ENCODE data around the gene DPPA3. TPM values are rescaled to one million over a fixed set of nuclear protein-coding genes. Genes with fewer than 3 reads are reported as not detected.
"Not testable (repeated sequence)": the region's sequence is repeated elsewhere in the genome, so short reads cannot be mapped to it uniquely, and the experiment has no call there.

The DPPA3 gene
- not detected for total RNA-seq

DNA sequence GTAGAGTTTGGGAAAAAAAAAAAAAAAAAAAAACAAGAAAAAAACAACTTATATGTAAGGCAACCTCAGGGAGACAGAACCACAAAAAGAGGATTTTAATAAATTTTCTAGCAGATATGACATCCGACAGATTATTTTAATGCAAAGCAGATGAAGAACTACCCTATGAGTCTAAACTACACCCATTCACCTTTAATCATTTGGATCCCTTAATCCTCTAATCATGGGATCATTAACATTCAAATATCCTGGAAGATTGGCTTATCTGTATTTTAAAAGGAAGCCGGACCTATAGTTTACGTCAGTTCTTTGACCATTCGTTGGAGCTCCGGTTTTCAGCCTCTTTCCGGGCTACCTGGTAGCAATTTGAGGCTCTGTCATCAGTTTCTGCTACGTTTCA, at the start of gene DPPA3:
Gene DPPA3 (plus strand): TSS at position 301 of the 400 bp plus-strand sequence. CDS start 138 bp downstream, outside the sequence.
- Mint-ChIP-seq H3K4me1 (no peaks in the 10 kb centered on the region), H3K27ac (no peak within 1 kb of the TSS), H3K36me3 (no peaks in the 10 kb centered on the region), H3K4me3 (no peak within 1 kb of the TSS), H3K9me3 (no peaks in the 10 kb centered on the region), H3K27me3 (no peaks in the 10 kb centered on the region)
- no peak for DNase-seq

DNA sequence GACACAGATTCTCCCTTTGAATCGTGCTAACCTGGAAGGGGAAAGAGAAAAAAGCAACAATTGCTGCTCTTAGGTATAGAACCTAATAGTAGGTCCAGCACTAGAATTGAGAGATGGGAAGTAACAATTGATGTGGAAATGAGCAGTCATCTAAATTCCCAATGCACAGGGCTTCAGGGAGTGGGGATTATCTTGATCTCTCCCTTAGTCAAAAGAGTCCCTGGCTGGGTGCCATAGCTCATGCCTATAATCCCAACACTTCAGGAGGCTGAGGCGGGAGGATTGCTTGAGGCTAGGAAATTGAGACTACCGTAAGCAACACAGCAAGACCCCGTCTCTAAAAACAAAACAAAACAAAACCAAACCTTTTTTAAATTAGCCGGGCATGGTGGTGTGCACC, 49.5 kb upstream of the DPPA3 start:
- Mint-ChIP-seq H3K36me3 (no peaks in the 10 kb centered on the region), H3K4me1 (no peaks in the 10 kb centered on the region), H3K9me3 (no peaks in the 10 kb centered on the region), H3K4me3 (no peak overlapping the region), H3K27me3 (no peaks in the 10 kb centered on the region), H3K27ac (no peak overlapping the region)
- DNase-seq: no peak

- no peaks in the 10 kb centered on the region for H3K36me3 Mint-ChIP-seq
- no peak overlapping the region for H3K27ac Mint-ChIP-seq
- no peak for DNase-seq
- no peaks in the 10 kb centered on the region for H3K4me1 Mint-ChIP-seq
- no peaks in the 10 kb centered on the region for H3K27me3 Mint-ChIP-seq
- no peaks in the 10 kb centered on the region for H3K9me3 Mint-ChIP-seq
- no peak overlapping the region for H3K4me3 Mint-ChIP-seq
Observed at GRCh38 chr12:7666595-7666994, 44.6 kb upstream of the DPPA3 start.

GRCh38 chr12:7667125-7667524, 44.1 kb upstream of the DPPA3 start:
- Mint-ChIP-seq H3K27me3 (no peaks in the 10 kb centered on the region), H3K27ac (no peak overlapping the region), H3K4me3 (no peak overlapping the region), H3K36me3 (no peaks in the 10 kb centered on the region), H3K9me3 (no peaks in the 10 kb centered on the region), H3K4me1 (no peaks in the 10 kb centered on the region)
- DNase-seq: no peak

- H3K4me1 Mint-ChIP-seq: no peaks in the 10 kb centered on the region
- no peak overlapping the region for H3K4me3 Mint-ChIP-seq
- H3K36me3 Mint-ChIP-seq: no peaks in the 10 kb centered on the region
- H3K27ac Mint-ChIP-seq: no peak overlapping the region
- no peaks in the 10 kb centered on the region for H3K9me3 Mint-ChIP-seq
- DNase-seq: no peak
- H3K27me3 Mint-ChIP-seq: no peaks in the 10 kb centered on the region
Observed at GRCh38 chr12:7668171-7668570, 43.1 kb upstream of the DPPA3 start.

GRCh38 chr12:7675455-7675854, 35.8 kb upstream of the DPPA3 start:
- not testable (repeated sequence) for DNase-seq, H3K27ac Mint-ChIP-seq, H3K9me3 Mint-ChIP-seq, H3K36me3 Mint-ChIP-seq, H3K4me1 Mint-ChIP-seq, H3K27me3 Mint-ChIP-seq, H3K4me3 Mint-ChIP-seq

DNA sequence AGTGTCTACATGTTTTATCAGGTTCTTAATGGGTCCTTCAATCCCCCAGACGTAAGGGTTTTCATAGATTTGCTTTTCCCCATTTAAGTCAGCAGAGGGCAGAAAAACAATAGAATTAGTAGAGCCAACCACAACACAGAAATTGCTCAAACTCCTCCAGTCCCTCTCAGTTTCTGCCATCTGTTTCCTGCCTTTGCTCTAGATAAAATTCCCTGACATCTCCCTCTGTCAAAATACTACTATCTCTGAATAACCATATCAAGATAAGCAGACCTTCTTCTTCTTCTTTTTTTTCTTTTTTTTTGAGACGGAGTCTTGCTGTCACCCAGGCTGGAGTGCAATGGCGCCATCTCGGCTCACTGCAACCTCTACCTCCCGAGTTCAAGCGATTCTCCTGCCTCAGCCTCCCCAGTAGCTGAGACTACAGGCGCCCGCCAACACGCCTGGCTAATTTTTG, 33.8 kb upstream of the DPPA3 start:
- not testable (repeated sequence) for DNase-seq, H3K4me1 Mint-ChIP-seq, H3K36me3 Mint-ChIP-seq, H3K27me3 Mint-ChIP-seq, H3K9me3 Mint-ChIP-seq, H3K27ac Mint-ChIP-seq
- H3K4me3 Mint-ChIP-seq: peak overlapping the region; percentile 54

GRCh38 chr12:7678744-7679143, 32.5 kb upstream of the DPPA3 start:
- no peak overlapping the region for H3K4me3 Mint-ChIP-seq
- peaks cover 3% of the 10 kb centered on the region for H3K4me1 Mint-ChIP-seq
- no peaks in the 10 kb centered on the region for H3K36me3 Mint-ChIP-seq
- no peaks in the 10 kb centered on the region for H3K9me3 Mint-ChIP-seq
- DNase-seq: no peak
- peaks cover 5% of the 10 kb centered on the region for H3K27me3 Mint-ChIP-seq
- no peak overlapping the region for H3K27ac Mint-ChIP-seq

DNA sequence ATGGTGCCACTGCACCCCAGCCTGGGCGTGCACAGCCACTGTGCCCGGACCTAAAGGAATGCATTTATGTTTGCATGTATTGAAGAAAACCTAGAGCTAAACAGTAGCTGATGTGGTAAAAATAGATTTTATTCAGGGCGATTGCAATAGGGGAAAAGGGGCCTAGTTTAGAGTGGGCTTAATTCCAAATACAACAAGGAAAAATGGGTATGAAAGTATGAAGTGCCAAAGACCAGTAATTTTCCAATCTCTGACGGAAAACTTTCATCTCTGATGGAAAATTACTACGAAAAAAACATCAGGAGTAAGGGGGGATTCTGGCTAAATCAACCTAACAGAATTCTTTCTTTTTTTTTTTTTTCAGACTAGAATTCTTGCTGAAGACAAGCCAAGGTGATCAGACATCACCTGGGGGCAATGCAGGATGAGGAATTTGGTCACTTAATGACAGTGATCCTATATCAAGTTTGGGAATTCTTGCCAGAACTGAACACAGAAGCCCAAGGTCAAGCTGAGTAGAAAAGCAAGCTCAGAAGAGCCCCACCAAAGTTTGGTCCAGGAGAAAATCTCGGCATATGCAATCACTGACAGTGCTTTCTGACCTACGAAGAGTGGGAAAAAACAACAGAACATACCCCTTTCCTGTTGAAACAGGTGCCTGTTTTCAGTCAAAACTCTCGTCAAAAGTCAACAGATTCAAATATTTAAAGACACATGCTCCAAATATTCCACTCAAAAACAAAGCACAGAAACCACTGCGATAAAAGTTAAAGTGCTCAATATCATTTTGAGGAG, 31.8 kb upstream of the DPPA3 start:
- H3K27ac Mint-ChIP-seq: no peak overlapping the region
- H3K36me3 Mint-ChIP-seq: no peaks in the 10 kb centered on the region
- H3K4me3 Mint-ChIP-seq: no peak overlapping the region
- no peak for DNase-seq
- peaks cover 5% of the 10 kb centered on the region for H3K27me3 Mint-ChIP-seq
- H3K4me1 Mint-ChIP-seq: peaks cover 3% of the 10 kb centered on the region
- H3K9me3 Mint-ChIP-seq: no peaks in the 10 kb centered on the region

DNA sequence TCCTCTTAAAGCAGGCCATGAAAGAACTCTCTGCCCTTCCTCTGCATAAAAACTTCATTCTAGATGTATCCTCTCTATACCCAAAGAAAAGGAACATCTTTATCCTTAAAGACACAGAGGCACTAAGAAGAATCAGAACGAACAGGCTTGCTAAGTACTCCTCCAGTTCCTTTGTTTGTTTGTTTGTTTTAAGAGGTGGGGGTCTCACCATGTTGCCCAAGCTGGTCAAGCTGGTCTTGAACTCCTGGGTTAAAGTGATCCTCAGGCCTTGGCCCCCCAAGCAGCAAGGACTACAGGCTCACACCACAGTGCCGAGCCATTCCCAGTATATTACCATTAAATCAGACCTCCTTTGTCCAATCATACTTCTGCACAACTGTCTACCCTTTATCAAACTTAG, 29.7 kb upstream of the DPPA3 start:
- Mint-ChIP-seq H3K27me3 (no peaks in the 10 kb centered on the region), H3K27ac (no peak overlapping the region), H3K4me1 (peaks cover 3% of the 10 kb centered on the region), H3K9me3 (no peaks in the 10 kb centered on the region), H3K36me3 (no peaks in the 10 kb centered on the region), H3K4me3 (no peak overlapping the region)
- no peak for DNase-seq

DNA sequence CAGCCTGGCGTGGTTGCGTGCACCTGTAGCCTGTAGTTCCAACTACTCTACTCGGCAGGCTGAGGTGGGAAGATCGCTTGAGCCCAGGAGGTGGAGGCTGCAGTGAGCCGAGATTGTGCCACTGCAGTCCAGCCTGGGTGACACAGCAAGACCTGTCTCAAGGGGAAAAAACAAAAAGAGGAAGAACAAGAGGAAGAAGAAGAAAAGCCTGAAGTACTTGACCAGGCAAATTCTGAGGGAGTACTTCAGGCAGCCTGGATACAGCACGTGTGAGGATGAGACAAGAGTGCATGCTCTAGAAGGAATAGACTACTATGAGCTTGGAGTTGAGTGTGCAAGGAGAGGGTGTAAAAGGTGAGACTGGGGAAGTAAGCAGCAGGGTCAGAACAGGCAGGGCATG, 17.4 kb upstream of the DPPA3 start:
- peaks cover 6% of the 10 kb centered on the region for H3K27me3 Mint-ChIP-seq
- DNase-seq: no peak
- H3K36me3 Mint-ChIP-seq: no peaks in the 10 kb centered on the region
- no peak overlapping the region for H3K4me3 Mint-ChIP-seq
- H3K27ac Mint-ChIP-seq: no peak overlapping the region
- H3K9me3 Mint-ChIP-seq: no peaks in the 10 kb centered on the region
- H3K4me1 Mint-ChIP-seq: peaks cover 2% of the 10 kb centered on the region

GRCh38 chr12:7694556-7695236, 16.5 kb upstream of the DPPA3 start:
- H3K4me1 Mint-ChIP-seq: peaks cover 2% of the 10 kb centered on the region
- H3K9me3 Mint-ChIP-seq: no peaks in the 10 kb centered on the region
- peaks cover 6% of the 10 kb centered on the region for H3K27me3 Mint-ChIP-seq
- no peaks in the 10 kb centered on the region for H3K36me3 Mint-ChIP-seq
- H3K27ac Mint-ChIP-seq: no peak overlapping the region
- DNase-seq: no peak
- no peak overlapping the region for H3K4me3 Mint-ChIP-seq

GRCh38 chr12:7695237-7695560, 16.0 kb upstream of the DPPA3 start:
- Mint-ChIP-seq H3K4me3 (no peak overlapping the region), H3K9me3 (no peaks in the 10 kb centered on the region), H3K4me1 (peaks cover 2% of the 10 kb centered on the region), H3K36me3 (no peaks in the 10 kb centered on the region), H3K27ac (no peak overlapping the region), H3K27me3 (peaks cover 6% of the 10 kb centered on the region)
- no peak for DNase-seq

DNA sequence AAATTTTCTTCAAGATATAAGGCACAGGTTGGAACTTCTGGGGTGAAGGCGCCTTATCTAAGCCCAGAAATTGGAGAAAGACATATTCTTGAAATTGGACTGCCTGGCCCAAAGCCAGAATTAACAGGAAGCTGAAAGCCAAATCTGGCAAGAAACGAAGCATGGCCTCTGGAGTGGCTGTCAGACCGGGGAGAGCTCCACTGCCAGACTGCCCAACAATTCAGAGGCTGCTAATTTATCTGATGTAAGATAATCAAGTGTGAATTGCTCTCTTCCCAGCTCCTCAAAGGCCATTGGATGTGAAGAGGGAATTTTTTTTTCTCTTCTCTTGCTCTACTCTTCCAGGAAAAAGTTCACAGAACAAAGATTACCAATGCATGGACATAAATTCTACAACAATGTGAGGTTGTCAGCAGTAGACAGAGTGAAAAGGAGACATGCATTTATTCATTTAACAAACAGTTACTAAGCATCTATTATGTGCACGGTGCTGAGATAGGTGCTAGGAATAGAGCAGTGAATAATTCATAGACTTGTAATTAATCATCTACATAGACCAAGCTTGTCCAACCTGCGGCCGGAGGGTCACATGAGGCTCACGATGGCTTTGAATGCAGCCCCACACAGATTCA, 15.6 kb upstream of the DPPA3 start, which contains the start of gene GDF3:
Gene GDF3 (minus strand): TSS at position 210 of the 632 bp plus-strand sequence. CDS start 47 bp downstream, at position 163.
- Mint-ChIP-seq H3K27me3 (peaks cover 6% of the 10 kb centered on the region), H3K4me1 (peaks cover 2% of the 10 kb centered on the region), H3K4me3 (no peak within 1 kb of the TSS), H3K27ac (no peak within 1 kb of the TSS), H3K36me3 (no peaks in the 10 kb centered on the region), H3K9me3 (no peaks in the 10 kb centered on the region)
- no peak for DNase-seq

DNA sequence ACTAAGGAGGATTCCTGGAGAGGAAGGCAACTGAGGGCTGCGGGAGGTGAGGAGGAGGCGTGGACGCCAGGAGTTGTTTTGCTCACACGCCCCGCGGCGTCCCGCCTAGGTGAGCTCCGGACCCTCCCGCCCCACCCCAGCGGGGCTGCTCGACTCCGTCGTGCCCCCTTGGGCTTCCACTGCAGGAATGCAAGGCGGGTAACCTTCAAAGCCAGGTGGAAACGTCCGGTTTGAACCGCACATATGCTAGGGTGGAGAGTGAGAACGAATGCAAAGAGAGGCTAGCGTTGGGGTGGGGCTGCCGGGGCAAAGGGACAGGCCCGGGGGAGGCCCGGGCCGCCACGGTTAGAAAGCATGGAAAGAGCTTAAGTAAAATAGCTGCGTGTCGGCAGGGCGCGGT, 5.4 kb upstream of the DPPA3 start:
- H3K4me3 Mint-ChIP-seq: no peak overlapping the region
- no peak overlapping the region for H3K27ac Mint-ChIP-seq
- no peaks in the 10 kb centered on the region for H3K36me3 Mint-ChIP-seq
- no peaks in the 10 kb centered on the region for H3K9me3 Mint-ChIP-seq
- no peak for DNase-seq
- no peaks in the 10 kb centered on the region for H3K4me1 Mint-ChIP-seq
- H3K27me3 Mint-ChIP-seq: no peaks in the 10 kb centered on the region

Measured in activated naive CD8-positive, alpha-beta T cell treated with anti-CD3 and anti-CD28 coated beads for 36 hours (primary cell).